Fibroblast of pulmonary artery (primary cell): ENCODE results near the gene ADAM11.
A peak's percentile ranks its signal among the peaks of the same experiment; 100 is the strongest.

Experiments used
- DNase-seq: peaks from one replicate; pipeline ENCODE4 v3.0.0-alpha.2; 2010; ENCODE audit warnings: low read depth
- H3K4me3 ChIP-seq: replicated peaks from 2 replicates; pipeline ENCODE4 v1.5.1; 2011; ENCODE audit warnings: low read depth, mild to moderate bottlenecking, control low read depth, low read length, moderate library complexity
- TF ChIP-seq, protein P1 (sequence below): IDR thresholded peaks from 2 replicates; pipeline ENCODE4 v1.5.1; 2011; ENCODE audit warnings: mild to moderate bottlenecking, control low read depth, low read length, inconsistent platforms; ENCODE audit errors: missing control alignments

The ADAM11 gene

GRCh38 chr17:44759086-44759915, 513 bp downstream of the ADAM11 start:
- no peak for DNase-seq
- TF ChIP-seq, protein P1, sequence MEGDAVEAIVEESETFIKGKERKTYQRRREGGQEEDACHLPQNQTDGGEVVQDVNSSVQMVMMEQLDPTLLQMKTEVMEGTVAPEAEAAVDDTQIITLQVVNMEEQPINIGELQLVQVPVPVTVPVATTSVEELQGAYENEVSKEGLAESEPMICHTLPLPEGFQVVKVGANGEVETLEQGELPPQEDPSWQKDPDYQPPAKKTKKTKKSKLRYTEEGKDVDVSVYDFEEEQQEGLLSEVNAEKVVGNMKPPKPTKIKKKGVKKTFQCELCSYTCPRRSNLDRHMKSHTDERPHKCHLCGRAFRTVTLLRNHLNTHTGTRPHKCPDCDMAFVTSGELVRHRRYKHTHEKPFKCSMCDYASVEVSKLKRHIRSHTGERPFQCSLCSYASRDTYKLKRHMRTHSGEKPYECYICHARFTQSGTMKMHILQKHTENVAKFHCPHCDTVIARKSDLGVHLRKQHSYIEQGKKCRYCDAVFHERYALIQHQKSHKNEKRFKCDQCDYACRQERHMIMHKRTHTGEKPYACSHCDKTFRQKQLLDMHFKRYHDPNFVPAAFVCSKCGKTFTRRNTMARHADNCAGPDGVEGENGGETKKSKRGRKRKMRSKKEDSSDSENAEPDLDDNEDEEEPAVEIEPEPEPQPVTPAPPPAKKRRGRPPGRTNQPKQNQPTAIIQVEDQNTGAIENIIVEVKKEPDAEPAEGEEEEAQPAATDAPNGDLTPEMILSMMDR: no peak
- peak overlapping the region; percentile 40 for H3K4me3 ChIP-seq

- no peak for DNase-seq
- TF ChIP-seq, protein P1: no peak
- H3K4me3 ChIP-seq: no peak overlapping the region
Measured at GRCh38 chr17:44759916-44760243, 1.1 kb downstream of the ADAM11 start.

DNA sequence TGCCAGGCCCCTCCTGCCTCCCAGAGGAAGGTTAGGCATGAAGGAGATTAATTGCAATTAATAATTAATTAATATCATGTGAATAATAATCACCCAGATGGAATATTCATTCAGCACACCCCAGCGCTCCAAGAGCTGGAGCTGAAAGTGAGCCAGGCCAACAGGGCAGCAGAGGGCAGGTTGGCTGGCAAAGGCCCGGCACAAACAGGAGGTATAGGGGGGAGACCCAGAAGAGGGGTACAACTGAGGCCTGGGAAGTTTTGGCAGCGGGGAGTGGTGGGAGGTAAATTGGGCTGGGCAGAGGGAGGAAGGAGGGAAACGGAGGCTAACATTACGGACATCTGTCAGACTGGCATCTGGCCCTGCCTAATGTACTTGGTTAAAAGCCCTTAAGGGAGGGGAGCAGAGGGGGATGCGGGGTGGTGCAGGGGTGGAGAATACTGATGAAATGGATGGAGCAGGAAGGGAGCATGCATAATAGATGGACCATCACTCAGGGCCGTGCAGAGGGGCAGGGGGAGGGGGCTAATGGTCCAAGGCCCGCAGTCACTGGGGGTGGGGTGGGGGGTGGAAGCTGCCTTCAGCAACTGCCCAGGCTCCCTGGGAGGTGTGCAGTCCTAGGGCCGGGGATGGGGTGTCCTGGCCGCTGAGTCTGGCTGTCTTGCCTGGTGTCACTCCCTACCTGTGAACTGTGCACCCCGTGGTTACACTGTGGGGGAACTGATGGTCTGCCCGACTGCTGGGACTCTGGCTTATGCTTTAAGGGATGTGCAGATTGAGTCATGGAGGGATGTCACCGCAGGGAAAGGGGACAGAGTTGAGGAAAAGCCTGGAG, 1.9 kb downstream of the ADAM11 start:
- no peak overlapping the region for H3K4me3 ChIP-seq
- no peak for DNase-seq
- TF ChIP-seq, protein P1: no peak

DNA sequence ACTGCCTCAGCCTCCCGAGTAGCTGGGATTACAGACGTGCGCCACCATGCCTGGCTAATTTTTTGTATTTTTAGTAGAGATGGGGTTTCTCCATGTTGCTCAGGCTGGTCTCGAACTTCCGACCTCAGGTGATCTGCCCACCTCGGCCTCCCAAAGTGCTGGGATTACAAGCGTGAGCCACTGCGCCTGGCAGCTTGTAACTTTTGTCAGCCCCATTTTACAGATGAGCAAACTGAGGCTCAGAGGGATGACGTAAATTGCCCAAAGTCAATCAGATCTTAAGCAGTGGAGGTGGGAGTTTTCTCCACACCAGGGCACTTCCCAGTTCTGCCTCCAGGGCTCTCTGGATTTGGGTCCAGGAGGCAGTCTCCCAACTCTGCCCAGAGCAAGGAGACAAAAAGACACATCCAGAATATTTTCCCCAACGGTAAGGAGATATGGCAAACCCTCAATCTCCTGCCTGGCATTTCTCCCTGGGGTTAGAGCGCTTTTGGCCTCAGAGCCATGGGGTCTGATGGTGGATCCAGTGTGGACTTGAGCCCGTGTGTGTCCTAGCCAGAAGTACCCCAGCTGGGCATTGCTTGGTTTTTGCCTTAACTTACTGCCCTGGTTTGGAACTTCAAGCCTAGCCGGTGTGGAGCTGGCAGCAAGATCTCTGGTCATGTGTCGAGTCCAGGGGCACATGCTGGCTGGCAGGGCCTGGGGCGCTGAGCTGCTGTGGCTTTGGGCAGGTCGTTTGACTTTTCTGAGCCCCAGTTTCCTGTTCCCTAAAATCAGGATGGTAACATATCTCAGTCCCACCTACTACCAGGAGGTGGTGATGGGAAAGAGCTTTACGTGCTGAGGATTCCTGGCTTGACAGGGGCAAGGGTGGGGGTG, 3.4 kb downstream of the ADAM11 start:
- H3K4me3 ChIP-seq: no peak overlapping the region
- TF ChIP-seq, protein P1: no peak
- no peak for DNase-seq

- H3K4me3 ChIP-seq: no peak overlapping the region
- TF ChIP-seq, protein P1: no peak
- DNase-seq: no peak
Measured at GRCh38 chr17:44763170-44763569, 4.4 kb downstream of the ADAM11 start.

GRCh38 chr17:44765965-44766364, 7.2 kb downstream of the ADAM11 start:
- H3K4me3 ChIP-seq: no peak overlapping the region
- no peak for DNase-seq
- TF ChIP-seq, protein P1: no peak
